Endothelial cell of umbilical vein (primary cell): ENCODE results near the gene RAD51B.

Experiments
- CTCF ChIP-seq, 2 donors: IDR thresholded peaks; 1 replicate in 1 of 2; 2 replicates in 1 of 2; pipeline ENCODE4 v1.5.1; 2011; ENCODE audit warnings: low read length in 2 of 2, mild to moderate bottlenecking in 2 of 2, moderate library complexity in 2 of 2, control low read depth in 1 of 2, inconsistent platforms in 1 of 2, low read depth in 1 of 2; ENCODE audit not compliant: insufficient read depth in 1 of 2; ENCODE audit errors: extremely low read depth in 1 of 2
- EZH2 ChIP-seq: IDR thresholded peaks from 2 replicates; pipeline ENCODE4 v1.6.1; 2012; ENCODE audit warnings: borderline replicate concordance, low read depth, mild to moderate bottlenecking, moderate library complexity, low read length, inconsistent platforms; ENCODE audit not compliant: severe bottlenecking
- FOS ChIP-seq: IDR thresholded peaks from 2 replicates; pipeline ENCODE4 v1.6.1; 2011; ENCODE audit warnings: mild to moderate bottlenecking, low read length, moderate library complexity, borderline replicate concordance; ENCODE audit not compliant: insufficient read depth
- JUN ChIP-seq: IDR thresholded peaks from 2 replicates; pipeline ENCODE4 v1.6.1; 2011; ENCODE audit warnings: borderline replicate concordance, low read depth; ENCODE audit not compliant: insufficient read length, insufficient read depth
- MYC ChIP-seq: IDR thresholded peaks from one replicate; pipeline ENCODE4 v1.6.1; 2011; ENCODE audit warnings: mild to moderate bottlenecking, low read depth, low read length
- POLR2AphosphoS5 ChIP-seq: IDR thresholded peaks from 2 replicates; pipeline ENCODE4 v1.6.1; 2012; ENCODE audit warnings: low read depth, mild to moderate bottlenecking, control low read depth, low read length, moderate library complexity; ENCODE audit not compliant: insufficient read depth
- TF ChIP-seq, protein P1 (sequence below): IDR thresholded peaks from 2 replicates; pipeline ENCODE4 v1.6.1; 2011; ENCODE audit not compliant: insufficient read depth, insufficient read length

DNA sequence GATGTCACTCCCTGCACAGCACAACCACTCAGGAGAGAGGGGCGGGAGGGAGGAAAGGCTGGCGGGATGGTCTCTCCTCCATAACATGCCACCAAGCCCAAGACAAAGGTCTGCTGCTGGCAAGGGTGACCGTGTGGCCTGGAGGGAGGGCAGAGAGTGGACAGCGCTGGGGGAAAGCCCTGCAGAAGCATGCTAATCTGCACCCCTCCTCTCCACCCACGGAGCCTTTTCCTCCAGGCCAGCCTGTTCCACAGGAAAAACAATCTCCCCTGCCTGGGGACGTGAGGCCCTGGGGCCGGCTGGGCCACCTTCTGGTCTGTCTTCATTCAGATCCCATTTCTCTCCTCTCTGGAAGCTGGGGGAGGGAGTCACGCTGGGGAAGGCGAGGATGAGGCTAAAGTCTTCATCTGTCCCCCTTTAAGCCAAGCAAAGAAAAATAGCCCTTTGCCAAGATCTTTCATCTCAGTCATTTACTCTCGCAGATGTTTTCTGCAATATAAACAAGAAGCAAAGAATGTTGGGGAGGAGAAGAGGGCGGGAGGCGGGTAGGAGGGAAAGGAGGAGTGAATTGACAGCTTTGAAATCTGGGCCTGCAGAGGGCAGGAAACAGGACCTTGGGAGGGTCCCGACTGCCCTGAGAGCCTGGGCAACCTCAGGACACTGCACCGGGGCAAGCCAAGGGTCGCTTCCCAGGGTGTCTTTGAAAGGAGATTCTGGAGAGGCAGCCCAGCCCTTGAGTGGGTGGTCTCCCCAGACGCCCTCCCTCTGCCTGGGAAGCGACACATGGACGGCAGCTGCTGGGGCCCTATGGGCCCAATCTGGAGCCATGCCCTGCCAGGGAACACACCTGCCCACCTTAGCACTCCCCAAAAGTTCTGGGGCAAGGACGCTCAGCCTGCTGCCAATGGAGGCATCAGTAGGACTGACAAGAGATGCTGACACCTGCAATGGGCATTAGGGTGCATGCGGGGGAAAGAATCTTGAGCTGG, 839.7 kb downstream of the RAD51B start:
- TF ChIP-seq CTCF (IDR thresholded peaks at IDR 0.05; ENCODE audit: extremely low read depth in 1 of 2, insufficient read depth in 1 of 2, low read depth in 1 of 2, low read length in 2 of 2): no peak
- no peak for TF ChIP-seq EZH2
- TF ChIP-seq JUN: no peak
- TF ChIP-seq, protein P1, sequence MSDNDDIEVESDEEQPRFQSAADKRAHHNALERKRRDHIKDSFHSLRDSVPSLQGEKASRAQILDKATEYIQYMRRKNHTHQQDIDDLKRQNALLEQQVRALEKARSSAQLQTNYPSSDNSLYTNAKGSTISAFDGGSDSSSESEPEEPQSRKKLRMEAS: no peak
- no peak for TF ChIP-seq POLR2AphosphoS5
- TF ChIP-seq MYC: no peak
- TF ChIP-seq FOS: no peak
